HG02981 (cell line): Measurements from ENCODE around the gene POU2AF3.

Experiments
- ATAC-seq: cut with Tn5 transposase; IDR thresholded peaks from one replicate; pipeline ENCODE4 v1.9.1; 2021; ENCODE audit warnings: mild to moderate bottlenecking, moderate library complexity; ENCODE audit not compliant: unreplicated experiment

The POU2AF3 gene

DNA sequence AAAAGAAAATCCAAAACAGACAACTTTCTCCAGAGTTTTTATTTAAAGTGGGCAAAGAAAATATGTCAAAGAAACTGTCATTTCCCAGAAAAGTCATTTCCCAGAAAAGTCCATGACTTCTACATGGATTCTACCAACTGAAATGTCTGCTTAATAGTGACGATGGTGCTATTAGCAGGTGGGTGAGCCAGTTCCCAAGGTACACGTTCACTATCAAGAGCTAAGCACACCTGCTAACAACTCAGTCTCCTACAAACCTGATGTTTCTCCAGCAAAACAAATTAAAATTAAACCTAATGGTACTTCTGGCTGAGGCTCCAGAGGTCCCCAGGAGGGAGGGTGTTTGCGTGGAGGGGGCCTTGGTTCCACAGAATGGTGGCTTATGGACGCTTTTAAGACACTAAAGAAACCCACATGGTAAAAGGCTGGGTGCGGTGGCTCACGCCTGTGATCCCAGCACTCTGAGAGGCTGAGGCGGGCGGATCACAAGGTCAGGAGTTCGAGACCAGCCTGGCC lies 53.9 kb downstream of the POU2AF3 start:
- ATAC-seq = no peak

GRCh38 chr11:111352935-111353710 lies 54.8 kb downstream of the POU2AF3 start:
- no peak for ATAC-seq

- ATAC-seq = no peak
Observed at GRCh38 chr11:111353776-111354600, 55.6 kb downstream of the POU2AF3 start.

- ATAC-seq = no peak
Observed at GRCh38 chr11:111354601-111354891, 56.2 kb downstream of the POU2AF3 start.

DNA sequence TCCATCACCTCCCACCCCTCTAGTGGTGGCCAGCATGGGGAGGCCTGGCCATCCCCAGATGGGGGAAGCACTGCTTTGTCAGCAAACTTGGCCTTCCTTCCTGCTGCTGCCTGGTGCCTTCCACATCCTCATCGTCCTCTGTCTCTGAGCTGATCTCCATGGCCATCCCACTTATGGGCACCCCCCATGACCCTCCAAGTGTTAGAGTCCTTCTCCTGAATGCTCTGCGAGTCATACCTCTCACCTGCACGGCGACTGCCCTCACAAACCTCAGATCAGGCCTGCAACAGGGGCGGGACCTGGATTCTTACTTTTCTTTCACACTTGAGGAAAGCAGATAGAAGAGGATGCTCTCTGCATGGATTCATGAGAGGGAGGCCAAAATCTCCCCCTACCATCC lies 56.8 kb downstream of the POU2AF3 start:
- no peak for ATAC-seq

- ATAC-seq = no peak
Observed at GRCh38 chr11:111355956-111356659, 57.8 kb downstream of the POU2AF3 start.

DNA sequence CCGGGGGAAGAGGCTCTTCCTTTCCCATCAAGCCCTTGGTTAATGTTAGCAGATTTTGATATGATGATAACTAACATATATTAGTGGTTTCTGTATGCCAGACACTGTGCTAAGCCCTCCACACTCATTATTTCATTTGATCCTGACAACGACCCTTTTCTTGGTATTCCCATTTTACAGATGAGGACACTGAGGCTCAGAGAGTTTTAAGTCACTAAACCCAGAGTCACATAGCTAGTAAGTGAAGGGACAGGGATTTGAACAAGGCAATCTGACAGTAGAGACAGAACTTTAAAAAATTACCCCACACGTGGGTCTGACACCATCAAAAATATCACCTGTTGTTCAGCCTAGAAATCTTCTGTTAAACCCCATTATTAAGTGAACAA lies 58.3 kb downstream of the POU2AF3 start:
- no peak for ATAC-seq

DNA sequence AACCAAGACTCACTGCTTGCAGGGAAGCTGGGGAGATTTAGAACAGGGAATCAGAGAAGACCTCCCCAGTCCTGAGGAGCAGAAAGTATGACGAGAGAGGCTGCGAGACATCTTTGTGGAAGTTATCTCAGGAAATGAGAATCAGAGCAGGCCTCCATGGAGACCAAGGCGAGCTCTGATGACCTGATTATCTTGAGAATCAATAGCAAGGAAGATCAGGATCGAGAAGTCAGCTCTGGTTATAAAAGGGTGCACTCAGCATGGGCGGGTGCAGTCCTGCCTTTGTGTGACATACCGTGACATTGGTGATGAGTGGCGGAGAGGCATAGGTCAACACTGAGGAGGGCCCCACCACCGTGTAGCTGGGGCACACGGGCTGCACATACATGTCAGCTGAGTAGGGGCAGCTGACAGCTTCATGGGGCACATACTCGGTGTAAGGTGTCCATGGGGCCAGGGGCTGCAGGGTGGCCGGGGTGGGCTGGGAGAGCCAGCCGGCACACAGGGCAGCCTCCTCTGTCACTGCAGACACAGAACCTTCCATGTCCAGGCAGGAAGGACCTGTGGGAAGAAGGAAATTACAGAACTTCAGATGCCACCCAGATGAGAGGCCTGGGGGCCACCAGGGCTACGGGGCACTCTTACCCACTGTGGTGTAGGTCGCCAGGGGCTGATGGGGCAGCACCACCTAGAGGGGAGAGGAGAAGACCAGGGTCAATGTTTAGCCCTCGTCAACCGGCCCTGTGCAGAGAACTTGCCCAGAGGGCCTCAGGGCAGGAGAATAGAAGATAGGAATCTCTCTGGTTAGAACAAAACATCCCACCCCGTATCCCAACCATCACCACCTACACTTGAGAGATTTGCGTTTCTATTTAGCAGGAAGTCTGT lies 59.0 kb downstream of the POU2AF3 start:
- no peak for ATAC-seq
